SU-DHL-6 (cell line): ENCODE data around the gene RSPH1.

Experiments
- H2AFZ ChIP-seq: fragments of 200-600 bp; sonication (generic); 2 replicates; pipeline ENCODE4 v1.6.1; 2014; ENCODE audit warnings: low read depth, mild to moderate bottlenecking, moderate library complexity, mixed read lengths, antibody characterized with exemption, low read length; ENCODE audit not compliant: severe bottlenecking
- H3F3A ChIP-seq: fragments of 200-600 bp; shearing (Covaris generic); 2 replicates; pipeline ENCODE4 v1.6.0; 2016; ENCODE audit warnings: antibody characterized with exemption, mild to moderate bottlenecking; ENCODE audit not compliant: insufficient read depth
- H3K27ac ChIP-seq: fragments of 200-600 bp; sonication (generic); 2 replicates; pipeline ENCODE4 v1.5.1; 2016; ENCODE audit warnings: low read depth, mild to moderate bottlenecking, low read length, moderate library complexity, mixed read lengths
- H3K27me3 ChIP-seq: fragments of 200-600 bp; sonication (generic), shearing (Covaris generic); 2 replicates; pipeline ENCODE4 v1.6.0; 2014; ENCODE audit warnings: mild to moderate bottlenecking, low read length
- H3K36me3 ChIP-seq: fragments of 200-600 bp; sonication (generic); 2 replicates; pipeline ENCODE4 v1.6.1; 2014; ENCODE audit warnings: mild to moderate bottlenecking, low read length, mixed read lengths
- H3K4me2 ChIP-seq: fragments of 300-600, 200-600 bp; shearing (Covaris generic), sonication (generic); 2 replicates; pipeline ENCODE4 v1.6.0; 2014; ENCODE audit warnings: low read length, low read depth, mild to moderate bottlenecking; ENCODE audit not compliant: poor library complexity, severe bottlenecking
- H3K4me3 ChIP-seq: fragments of 200-600 bp; sonication (generic); 2 replicates; pipeline ENCODE4 v1.5.1; 2014; ENCODE audit warnings: antibody characterized with exemption, low read length, mild to moderate bottlenecking, mixed read lengths; ENCODE audit not compliant: insufficient read depth, poor library complexity, severe bottlenecking
- H3K79me2 ChIP-seq: fragments of 200-600 bp; sonication (generic); 2 replicates; pipeline ENCODE4 v1.6.1; 2014; ENCODE audit warnings: mild to moderate bottlenecking, low read length, moderate library complexity; ENCODE audit not compliant: insufficient read depth
- H3K9ac ChIP-seq: fragments of 200-600 bp; sonication (generic); 2 replicates; pipeline ENCODE4 v1.7.0; 2014; ENCODE audit warnings: mild to moderate bottlenecking, low read length
- H3K9me2 ChIP-seq: fragments of 200-600 bp; sonication (generic); replicated peaks from 2 replicates; pipeline ENCODE4 v1.6.1; 2014; ENCODE audit warnings: low read length; ENCODE audit not compliant: insufficient read depth
- H3K9me3 ChIP-seq: fragments of 200-600 bp; sonication (generic); 2 replicates; pipeline ENCODE4 v1.6.1; 2014; ENCODE audit warnings: low read length, mixed read lengths; ENCODE audit not compliant: insufficient read depth
- H4K20me1 ChIP-seq: fragments of 200-600 bp; sonication (generic); 2 replicates; pipeline ENCODE4 v1.6.1; 2014; ENCODE audit warnings: low read depth, mild to moderate bottlenecking, antibody characterized with exemption, low read length, moderate library complexity, mixed read lengths
- EZH2phosphoT487 ChIP-seq: fragments of 200-600 bp; sonication (generic), shearing (Covaris generic); conservative IDR thresholded peaks from 2 replicates; pipeline ENCODE4 v1.6.1; 2018; ENCODE audit warnings: mild to moderate bottlenecking, antibody characterized with exemption, low read length, moderate library complexity, mixed read lengths
- TF ChIP-seq, protein P1 (sequence below): fragments of 200-600 bp; sonication (generic); IDR thresholded peaks from one replicate; pipeline ENCODE4 v1.5.1; 2017; ENCODE audit warnings: antibody characterized with exemption, mild to moderate bottlenecking, low read length, moderate library complexity; ENCODE audit not compliant: insufficient read depth, poor library complexity, severe bottlenecking

Gene RSPH1

DNA sequence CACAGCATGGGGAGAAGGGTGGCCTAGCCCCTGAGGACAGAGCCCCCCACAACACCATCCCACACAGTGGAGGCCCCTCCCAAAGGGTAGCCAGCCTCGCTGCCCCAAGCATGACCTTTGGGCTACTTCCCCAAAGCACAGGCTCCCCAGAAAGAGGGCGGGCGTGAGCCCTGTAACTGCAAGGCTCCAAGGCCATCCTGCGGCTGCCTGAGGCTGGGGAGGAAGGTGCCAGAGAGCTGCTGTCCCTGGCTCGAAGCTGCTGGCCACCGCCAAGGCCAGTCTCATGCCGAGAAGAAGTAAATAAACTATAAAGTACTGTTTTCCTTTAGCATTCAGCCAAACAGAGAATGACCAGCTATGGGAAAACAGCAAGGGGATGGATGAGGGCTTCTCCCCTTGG lies 64.8 kb downstream of the RSPH1 start:
- Histone ChIP-seq H2AFZ (no peak overlapping the region), H4K20me1 (no peaks in the 10 kb centered on the region), H3K9ac (no peak overlapping the region), H3K9me2 (no peaks in the 10 kb centered on the region), H3K9me3 (peaks cover 5% of the 10 kb centered on the region; the same call in 1 of the 2 replicates), H3K27me3 (no peaks in the 10 kb centered on the region), H3K4me3 (no peak overlapping the region), H3K4me2 (no peak overlapping the region), H3K36me3 (no peaks in the 10 kb centered on the region), H3K27ac (no peak overlapping the region), H3K79me2 (no peaks in the 10 kb centered on the region), H3F3A (no peaks in the 10 kb centered on the region)
- TF ChIP-seq, protein P1, sequence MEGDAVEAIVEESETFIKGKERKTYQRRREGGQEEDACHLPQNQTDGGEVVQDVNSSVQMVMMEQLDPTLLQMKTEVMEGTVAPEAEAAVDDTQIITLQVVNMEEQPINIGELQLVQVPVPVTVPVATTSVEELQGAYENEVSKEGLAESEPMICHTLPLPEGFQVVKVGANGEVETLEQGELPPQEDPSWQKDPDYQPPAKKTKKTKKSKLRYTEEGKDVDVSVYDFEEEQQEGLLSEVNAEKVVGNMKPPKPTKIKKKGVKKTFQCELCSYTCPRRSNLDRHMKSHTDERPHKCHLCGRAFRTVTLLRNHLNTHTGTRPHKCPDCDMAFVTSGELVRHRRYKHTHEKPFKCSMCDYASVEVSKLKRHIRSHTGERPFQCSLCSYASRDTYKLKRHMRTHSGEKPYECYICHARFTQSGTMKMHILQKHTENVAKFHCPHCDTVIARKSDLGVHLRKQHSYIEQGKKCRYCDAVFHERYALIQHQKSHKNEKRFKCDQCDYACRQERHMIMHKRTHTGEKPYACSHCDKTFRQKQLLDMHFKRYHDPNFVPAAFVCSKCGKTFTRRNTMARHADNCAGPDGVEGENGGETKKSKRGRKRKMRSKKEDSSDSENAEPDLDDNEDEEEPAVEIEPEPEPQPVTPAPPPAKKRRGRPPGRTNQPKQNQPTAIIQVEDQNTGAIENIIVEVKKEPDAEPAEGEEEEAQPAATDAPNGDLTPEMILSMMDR: no peak
- TF ChIP-seq EZH2phosphoT487: no peak

DNA sequence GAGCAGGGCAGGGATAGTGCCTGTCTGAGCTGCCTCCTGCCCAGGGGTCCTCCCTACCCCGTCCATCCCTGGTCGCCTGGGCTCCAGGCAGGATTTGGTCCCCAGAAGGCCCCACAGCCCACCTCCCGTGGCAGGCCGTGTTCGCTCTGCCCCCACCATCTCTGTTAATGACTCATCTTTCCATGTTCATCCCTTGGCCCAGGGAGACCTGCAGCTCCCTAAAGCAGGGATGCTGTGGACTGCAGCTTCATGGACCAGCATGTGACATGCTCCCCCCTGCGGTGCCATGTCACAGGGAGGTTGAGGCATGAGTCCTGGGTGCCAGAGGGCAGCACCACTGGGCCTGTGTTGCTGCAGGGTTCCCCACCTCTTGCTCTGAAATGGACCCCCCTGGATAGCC lies 65.5 kb downstream of the RSPH1 start:
- Histone ChIP-seq H3K27ac (no peak overlapping the region), H3K36me3 (no peaks in the 10 kb centered on the region), H3K9ac (no peak overlapping the region), H3K79me2 (no peaks in the 10 kb centered on the region), H3K27me3 (no peaks in the 10 kb centered on the region), H2AFZ (no peak overlapping the region), H3K9me3 (peaks cover 5% of the 10 kb centered on the region; the same call in 1 of the 2 replicates), H3K4me3 (no peak overlapping the region), H3K4me2 (no peak overlapping the region), H3K9me2 (no peaks in the 10 kb centered on the region), H3F3A (no peaks in the 10 kb centered on the region), H4K20me1 (no peaks in the 10 kb centered on the region)
- TF ChIP-seq EZH2phosphoT487: no peak
- TF ChIP-seq, protein P1: no peak

DNA sequence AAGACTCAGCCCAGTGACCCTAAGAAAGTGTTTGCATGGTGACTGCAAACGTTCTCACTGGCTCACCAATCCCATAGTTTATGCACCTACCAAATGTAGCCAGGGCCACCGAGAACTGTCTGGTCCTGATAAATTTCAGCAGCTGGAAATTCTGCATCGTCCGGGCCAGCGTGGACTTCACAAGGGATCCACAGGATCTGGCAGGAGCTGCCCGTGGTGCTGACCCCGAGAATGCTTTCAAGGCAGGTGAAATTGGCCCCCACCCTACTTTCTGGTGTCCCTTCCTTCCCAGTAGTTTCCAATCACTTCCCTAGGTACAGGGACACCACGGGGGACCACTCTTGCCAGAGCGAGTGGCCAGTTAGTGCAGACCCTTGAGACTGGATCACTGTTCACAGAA lies 66.2 kb downstream of the RSPH1 start:
- H3K9me3 ChIP-seq: peaks cover 5% of the 10 kb centered on the region; the same call in 1 of the 2 replicates
- H3K9me2 ChIP-seq: no peaks in the 10 kb centered on the region
- no peak overlapping the region for H2AFZ ChIP-seq
- H3K4me2 ChIP-seq: no peak overlapping the region
- TF ChIP-seq, protein P1: no peak
- TF ChIP-seq EZH2phosphoT487: no peak
- no peak overlapping the region for H3K9ac ChIP-seq
- H3K4me3 ChIP-seq: no peak overlapping the region
- H3K36me3 ChIP-seq: no peaks in the 10 kb centered on the region
- H3K27me3 ChIP-seq: no peaks in the 10 kb centered on the region
- H3K79me2 ChIP-seq: no peaks in the 10 kb centered on the region
- H3F3A ChIP-seq: no peaks in the 10 kb centered on the region
- H4K20me1 ChIP-seq: no peaks in the 10 kb centered on the region
- H3K27ac ChIP-seq: no peak overlapping the region

DNA sequence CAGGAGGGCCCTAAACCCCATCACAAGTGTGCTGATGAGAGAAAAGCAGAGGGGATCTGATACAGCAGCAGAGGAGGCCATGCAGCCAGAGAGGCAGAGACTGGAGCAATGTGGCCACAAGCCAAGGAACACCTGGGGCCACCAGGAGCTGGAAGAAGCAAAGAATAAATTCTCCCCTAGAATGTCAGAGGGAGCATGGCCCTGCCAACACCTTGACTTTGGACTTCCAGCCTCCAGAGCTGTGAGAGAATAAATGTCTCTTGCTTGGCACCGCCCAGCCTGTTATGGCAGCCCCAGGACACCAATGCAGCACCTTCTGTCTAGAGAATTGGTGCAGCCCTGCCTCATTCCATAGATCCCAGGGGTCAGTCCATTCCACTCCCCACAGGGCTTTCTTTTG lies 67.0 kb downstream of the RSPH1 start:
- no peaks in the 10 kb centered on the region for H4K20me1 ChIP-seq
- H3K79me2 ChIP-seq: no peaks in the 10 kb centered on the region
- H3K9me3 ChIP-seq: peaks cover 5% of the 10 kb centered on the region; the same call in 1 of the 2 replicates
- H3K9ac ChIP-seq: no peak overlapping the region
- no peak overlapping the region for H3K4me3 ChIP-seq
- no peak overlapping the region for H3K27ac ChIP-seq
- H2AFZ ChIP-seq: no peak overlapping the region
- no peaks in the 10 kb centered on the region for H3K36me3 ChIP-seq
- H3F3A ChIP-seq: no peaks in the 10 kb centered on the region
- no peaks in the 10 kb centered on the region for H3K9me2 ChIP-seq
- H3K27me3 ChIP-seq: no peaks in the 10 kb centered on the region
- TF ChIP-seq EZH2phosphoT487: no peak
- TF ChIP-seq, protein P1: no peak
- no peak overlapping the region for H3K4me2 ChIP-seq
